ENCODE data around the gene COL4A2. TPM values are rescaled to one million over a fixed set of nuclear protein-coding genes. Genes with fewer than 3 reads are reported as not detected.

COL4A2 gene
- total RNA-seq, 4 donors from 2014 or later = 56.6 to 139 (median 89.1) TPM

DNA sequence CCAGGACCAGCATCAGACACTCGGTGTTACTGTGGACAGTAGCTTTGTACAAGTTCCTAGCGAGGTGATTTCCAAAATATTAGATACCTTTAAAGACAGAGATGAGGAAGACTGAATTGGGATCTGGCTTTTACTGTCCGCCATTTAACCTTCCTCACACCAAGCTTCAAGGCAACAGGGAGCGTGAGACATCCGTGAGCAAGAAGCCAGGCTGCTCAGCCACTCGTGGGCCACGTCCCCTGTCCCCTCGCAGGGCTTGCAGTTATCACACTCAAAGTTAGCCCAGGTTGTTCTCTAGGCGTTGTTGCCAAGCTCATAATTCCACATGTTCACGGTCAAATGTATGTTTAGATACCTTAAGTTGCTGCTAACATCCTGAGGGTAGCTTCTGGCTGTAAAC, 102.9 kb downstream of the COL4A2 start:
- no peak for DNase-seq
- H3K27ac ChIP-seq = peak overlapping the region; percentile 19 to 89 (median 50)
- no peak overlapping the region for H3K4me3 ChIP-seq
- no peaks in the 10 kb centered on the region for H3K36me3 ChIP-seq
- H3K4me1 ChIP-seq = peaks cover 0 to 20% (median 0%) of the 10 kb centered on the region in 4 donors
- no peaks in the 10 kb centered on the region for H3K9me3 ChIP-seq
- TF ChIP-seq POLR2A (IDR thresholded peaks at IDR 0.05) = no peak
- TF ChIP-seq, protein P1, sequence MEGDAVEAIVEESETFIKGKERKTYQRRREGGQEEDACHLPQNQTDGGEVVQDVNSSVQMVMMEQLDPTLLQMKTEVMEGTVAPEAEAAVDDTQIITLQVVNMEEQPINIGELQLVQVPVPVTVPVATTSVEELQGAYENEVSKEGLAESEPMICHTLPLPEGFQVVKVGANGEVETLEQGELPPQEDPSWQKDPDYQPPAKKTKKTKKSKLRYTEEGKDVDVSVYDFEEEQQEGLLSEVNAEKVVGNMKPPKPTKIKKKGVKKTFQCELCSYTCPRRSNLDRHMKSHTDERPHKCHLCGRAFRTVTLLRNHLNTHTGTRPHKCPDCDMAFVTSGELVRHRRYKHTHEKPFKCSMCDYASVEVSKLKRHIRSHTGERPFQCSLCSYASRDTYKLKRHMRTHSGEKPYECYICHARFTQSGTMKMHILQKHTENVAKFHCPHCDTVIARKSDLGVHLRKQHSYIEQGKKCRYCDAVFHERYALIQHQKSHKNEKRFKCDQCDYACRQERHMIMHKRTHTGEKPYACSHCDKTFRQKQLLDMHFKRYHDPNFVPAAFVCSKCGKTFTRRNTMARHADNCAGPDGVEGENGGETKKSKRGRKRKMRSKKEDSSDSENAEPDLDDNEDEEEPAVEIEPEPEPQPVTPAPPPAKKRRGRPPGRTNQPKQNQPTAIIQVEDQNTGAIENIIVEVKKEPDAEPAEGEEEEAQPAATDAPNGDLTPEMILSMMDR (IDR thresholded peaks at IDR 0.05) = no peak
- no peaks in the 10 kb centered on the region for H3K27me3 ChIP-seq

DNA sequence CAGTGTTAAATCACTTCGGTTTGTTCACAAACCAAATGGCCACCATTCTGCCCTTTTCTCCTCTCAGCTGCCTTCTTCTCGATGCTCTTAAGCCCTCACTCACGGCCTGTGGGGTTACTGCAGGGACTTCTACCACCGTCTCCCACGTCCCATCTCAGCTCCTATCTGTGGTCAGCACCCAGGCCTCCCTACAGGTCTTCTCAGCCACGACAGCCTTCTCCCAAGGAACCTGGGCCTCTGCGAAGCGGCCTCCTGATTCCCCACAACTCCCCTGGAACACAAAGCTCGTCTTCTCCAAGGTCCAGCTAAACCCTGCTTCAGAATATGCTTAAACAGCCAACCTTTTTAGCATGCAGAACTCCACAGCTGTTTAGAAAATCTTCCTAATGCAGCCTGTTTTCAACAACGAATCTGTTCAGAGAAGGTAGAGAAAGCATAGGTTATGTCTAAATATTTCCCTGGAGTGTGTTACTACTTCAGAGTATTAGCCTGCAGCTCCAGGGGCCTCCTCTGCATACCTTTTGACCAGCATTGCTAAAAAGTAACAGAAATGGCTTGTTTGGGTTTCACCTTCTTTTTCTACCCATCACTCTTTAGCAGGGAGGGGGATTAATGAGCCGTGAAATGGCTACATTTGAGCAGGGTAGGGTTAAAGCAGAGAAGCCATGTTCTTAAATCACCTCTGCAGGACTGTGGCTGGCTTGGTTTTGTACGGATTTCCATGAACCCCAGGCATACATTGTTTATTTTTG, 104.0 kb downstream of the COL4A2 start:
- Histone ChIP-seq H3K4me3 (no peak overlapping the region), H3K27me3 (no peaks in the 10 kb centered on the region), H3K9me3 (no peaks in the 10 kb centered on the region), H3K36me3 (no peaks in the 10 kb centered on the region), H3K4me1 (peaks cover 0 to 21% (median 0%) of the 10 kb centered on the region in 4 donors), H3K27ac (peak overlapping the region; percentile 37 to 89 (median 65))
- no peak for DNase-seq
- TF ChIP-seq, protein P1 (IDR thresholded peaks at IDR 0.05) = no peak

DNA sequence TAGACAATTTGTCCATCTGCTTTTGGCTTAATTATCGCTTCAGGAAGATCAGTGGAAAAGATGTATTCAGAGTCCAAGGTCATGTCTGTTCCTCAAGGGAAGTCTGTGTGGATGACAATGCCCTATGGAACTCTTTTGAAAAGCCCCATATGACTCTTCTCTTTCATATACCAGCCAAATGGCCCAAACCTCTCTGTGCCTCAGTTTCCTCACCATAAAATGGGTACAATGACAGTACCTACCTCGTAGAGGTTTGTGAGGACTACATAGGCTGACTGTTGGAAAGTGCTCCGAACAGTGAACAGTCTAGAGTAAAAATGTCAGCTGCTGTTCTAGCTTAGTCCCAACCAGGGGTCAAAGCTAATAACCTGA, 104.6 kb downstream of the COL4A2 start:
- Histone ChIP-seq H3K27ac (peak overlapping the region; percentile 37 to 89 (median 65)), H3K36me3 (no peaks in the 10 kb centered on the region), H3K9me3 (no peaks in the 10 kb centered on the region), H3K4me1 (peaks cover 0 to 26% (median 0%) of the 10 kb centered on the region in 4 donors), H3K27me3 (no peaks in the 10 kb centered on the region), H3K4me3 (no peak overlapping the region)
- no peak for DNase-seq
- TF ChIP-seq, protein P1 (IDR thresholded peaks at IDR 0.05) = no peak
- TF ChIP-seq POLR2A (IDR thresholded peaks at IDR 0.05) = no peak

DNA sequence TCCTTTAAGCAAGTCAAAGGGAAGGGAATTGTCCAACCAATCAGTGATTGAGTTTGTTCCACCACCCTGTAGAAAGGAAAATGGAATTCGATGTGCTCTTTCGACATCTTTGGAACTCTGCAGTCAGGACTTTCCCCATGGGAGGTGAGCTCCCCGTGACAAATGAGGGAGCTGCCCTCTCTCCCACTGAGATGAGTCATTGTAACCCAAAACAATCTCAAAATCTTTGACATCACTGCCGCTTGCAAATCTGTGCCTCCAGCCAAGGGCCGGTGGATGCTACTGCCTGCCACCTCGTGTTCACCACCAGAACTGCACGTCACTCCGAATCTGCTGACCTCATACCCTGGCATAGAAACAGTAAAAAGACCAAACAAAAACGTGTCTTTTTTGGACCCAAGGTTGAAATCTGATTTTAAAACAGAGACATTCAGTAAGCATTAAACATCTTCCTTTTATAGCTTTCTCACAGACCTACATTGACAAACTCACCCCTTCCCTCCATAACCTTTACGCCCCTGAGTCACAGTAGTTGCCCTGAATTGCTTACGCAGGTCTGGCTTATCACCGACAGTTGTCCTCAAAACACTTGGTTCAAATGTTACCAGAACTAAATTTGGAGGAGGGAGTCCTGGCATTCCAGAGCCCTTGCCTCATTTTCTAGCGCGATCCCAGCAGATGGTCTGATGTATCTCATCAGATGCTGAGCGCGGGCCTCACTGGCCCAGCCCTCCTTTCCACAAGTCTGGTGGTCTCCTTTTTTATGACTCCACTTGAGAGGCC, 105.2 kb downstream of the COL4A2 start:
- H3K4me3 ChIP-seq = no peak overlapping the region
- no peaks in the 10 kb centered on the region for H3K27me3 ChIP-seq
- DNase-seq = peak; percentile 47 to 87 (median 81)
- TF ChIP-seq, protein P1 (IDR thresholded peaks at IDR 0.05) = peak; percentile 55 to 91 (median 86)
- no peak for TF ChIP-seq POLR2A (IDR thresholded peaks at IDR 0.05)
- H3K9me3 ChIP-seq = no peaks in the 10 kb centered on the region
- peaks cover 0 to 26% (median 0%) of the 10 kb centered on the region in 4 donors for H3K4me1 ChIP-seq
- H3K27ac ChIP-seq = peak overlapping the region; percentile 37 to 89 (median 65)
- no peaks in the 10 kb centered on the region for H3K36me3 ChIP-seq

DNA sequence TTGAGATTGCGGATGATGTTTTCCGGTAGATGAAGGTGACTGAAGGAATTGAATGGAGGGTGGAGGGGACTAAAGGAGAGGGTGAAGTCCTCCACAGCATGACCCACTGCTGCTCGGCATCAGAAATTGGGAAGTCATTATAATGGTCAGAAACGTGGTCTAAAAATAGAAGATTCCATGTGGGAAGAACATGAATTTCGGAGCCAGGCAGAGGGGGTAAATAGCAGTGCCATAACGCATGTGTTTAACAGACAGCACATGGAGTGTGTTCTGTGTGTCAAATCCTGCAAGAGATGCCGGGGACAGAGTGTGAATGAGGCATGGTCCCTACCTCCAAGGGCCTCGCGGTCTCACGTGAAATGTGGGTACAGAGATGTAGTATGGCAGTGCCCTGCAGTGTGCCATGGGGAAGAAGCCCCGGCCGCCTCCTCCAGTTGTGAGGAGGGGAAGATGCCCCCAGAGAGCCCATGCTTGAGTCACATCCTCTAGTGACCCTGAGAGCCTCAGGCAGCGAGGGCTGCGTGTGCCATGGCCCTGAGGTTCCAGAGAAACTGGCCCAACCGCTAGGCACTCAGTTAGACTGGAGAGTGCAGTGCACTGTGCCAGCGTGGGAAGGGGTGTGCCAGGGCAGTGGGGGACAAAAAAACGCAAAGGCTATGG, 106.1 kb downstream of the COL4A2 start:
- no peak for DNase-seq
- H3K27ac ChIP-seq = peak overlapping the region in 3 of 4 donors; percentile 20 to 89 (median 77)
- H3K36me3 ChIP-seq = no peaks in the 10 kb centered on the region
- no peaks in the 10 kb centered on the region for H3K9me3 ChIP-seq
- peaks cover 0 to 26% (median 0%) of the 10 kb centered on the region in 4 donors for H3K4me1 ChIP-seq
- TF ChIP-seq, protein P1 (IDR thresholded peaks at IDR 0.05) = no peak
- no peak for TF ChIP-seq POLR2A (IDR thresholded peaks at IDR 0.05)
- no peaks in the 10 kb centered on the region for H3K27me3 ChIP-seq
- H3K4me3 ChIP-seq = no peak overlapping the region
